Heart left ventricle (tissue), 16 donors: ENCODE measurements around the gene RPP21. TPM values are rescaled to one million over a fixed set of nuclear protein-coding genes. Genes with fewer than 3 reads are reported as not detected.

Experiments
- ATAC-seq, 4 donors: fragments of 200-7000 bp; cut with Tn5 transposase; one replicate each; pipeline ENCODE4 v1.9.1; 2020 to 2022; ENCODE audit warnings: moderate library complexity in 4 of 4, mild to moderate bottlenecking in 3 of 4, moderate number of reproducible peaks in 1 of 4
- DNase-seq, 5 donors: peaks; one replicate each; pipeline ENCODE4 v3.0.0-alpha.2; 2020
- H3K27ac ChIP-seq, 12 donors: fragments of 200-600 bp; sonication (generic) in 4 of 12; one replicate each; pipeline versions ENCODE4 v1.5.0 to v1.8.0; 2016 to 2022; ENCODE audit warnings: mild to moderate bottlenecking in 2 of 12
- H3K27me3 ChIP-seq, 9 donors: fragments of 200-600 bp; sonication (generic) in 2 of 9; one replicate each; pipeline versions ENCODE4 v1.5.1 to v1.8.0; 2016 to 2022; ENCODE audit warnings: mild to moderate bottlenecking in 3 of 9
- H3K36me3 ChIP-seq, 9 donors: fragments of 200-600 bp; sonication (generic) in 2 of 9; one replicate each; pipeline versions ENCODE4 v1.5.0 to v1.8.0; 2018 to 2022; ENCODE audit warnings: mild to moderate bottlenecking in 2 of 9
- H3K4me1 ChIP-seq, 12 donors: fragments of 200-600 bp; sonication (generic) in 4 of 12; one replicate each; pipeline versions ENCODE4 v1.5.0 to v1.8.0; 2016 to 2022; ENCODE audit warnings: mild to moderate bottlenecking in 3 of 12
- H3K4me3 ChIP-seq, 12 donors: fragments of 200-600 bp; sonication (generic) in 4 of 12; one replicate each; pipeline versions ENCODE4 v1.5.0 to v1.8.0; 2017 to 2022; ENCODE audit warnings: mild to moderate bottlenecking in 9 of 12, moderate library complexity in 4 of 12
- H3K9me3 ChIP-seq, 12 donors: fragments of 200-600 bp; sonication (generic) in 4 of 12; one replicate each; pipeline versions ENCODE4 v1.5.0 to v1.8.0; 2016 to 2022; ENCODE audit warnings: mild to moderate bottlenecking in 1 of 12
- POLR2A ChIP-seq, 2 donors: fragments of 450-650 bp; IDR thresholded peaks; one replicate each; pipeline ENCODE4 v1.6.1; 2017; ENCODE audit warnings: antibody characterized with exemption in 2 of 2, mild to moderate bottlenecking in 2 of 2, moderate library complexity in 2 of 2
- WGBS, 4 donors: extraction: QIAGEN DNeasy Blood & Tissue Kit in 2 of 4; methylation state at CpG; one replicate each; pipeline versions ENCODE4 v1.1.5 to v1.1.7; 2013 to 2018; 5-methylcytosine and 5-hydroxymethylcytosine counted together
- intact Hi-C, 10 donors: fragments of 100-400 bp; cut with DNase I; formaldehyde crosslinking; loops; one replicate each; pipeline versions ENCODE4 v1.11.1 to v1.14.2; 2022
- polyA plus RNA-seq, 2 donors: library from polyadenylated mRNA; stranded (reverse); fragments of 200-250 nt; gene quantifications; one replicate each; pipeline ENCODE4 v1.2.3, GENCODE V29; 2013
- total RNA-seq, 9 donors: library from RNA; depleted of rRNA in 2 of 9; stranded (reverse); fragments of >200 nt in 2 of 9; fragmentation: NEBNext Ultra II Directional in 3 of 9; extraction: Animal tissue kit (Norgen Biotek cat#: 25700) in 3 of 9; gene quantifications; one replicate each; pipeline versions ENCODE4 v1.1.0 to v1.2.4, GENCODE V29; 2016 to 2023
- TF ChIP-seq, protein P1 (sequence below), 12 donors: fragments of 200-600 bp; sonication (generic) in 4 of 12; IDR thresholded peaks; one replicate each; pipeline versions ENCODE4 v1.5.0 to v1.8.0; 2018 to 2022; ENCODE audit warnings: antibody characterized with exemption in 12 of 12, mild to moderate bottlenecking in 5 of 12
- donor health status: ischemic (EF 13 %, LVEDD 7.1; RV severe dilation, severe dysfunction).
- donor health status: healthy with polysubstance abuse.
- donor health status: DM: no; HTN: yes; CAD: no.
- donor health status: DM: no; HTN: no; CAD: no.
- donor health status: ischemic (EF 25% LVEDD 6.9; RV normal size, moderate dysfunction).
- donor health status: ischemic (EF 25% LVEDD 5.7; RV mildly dilated, moderate dysfunction).
- donor health status: healthy.
- donor health status: DM: yes; HTN: yes; CAD: no.
- donor health status: ischemic (EF 35%, LVEDD 5.7; RV mildly dilated, moderate dysfunction).
- donor health status: nonischemic (EF 11% LVEDD 7.7; RV severe dilation, severe dysfunction).
- donor health status: DM: yes; HTN: yes; CAD: no.
- donor health status: PGD.
- donor health status: ischemic (EF 29% LVEDD 5.4; RV normal size, mild dysfunction).
- donor health status: nonischemic (EF 23%, LVEDD 6.1; RV moderate dilation, normal function).

The RPP21 gene
- total and polyA plus RNA-seq, 11 donors: 17.3 to 88.9 (median 30.7) TPM

DNA sequence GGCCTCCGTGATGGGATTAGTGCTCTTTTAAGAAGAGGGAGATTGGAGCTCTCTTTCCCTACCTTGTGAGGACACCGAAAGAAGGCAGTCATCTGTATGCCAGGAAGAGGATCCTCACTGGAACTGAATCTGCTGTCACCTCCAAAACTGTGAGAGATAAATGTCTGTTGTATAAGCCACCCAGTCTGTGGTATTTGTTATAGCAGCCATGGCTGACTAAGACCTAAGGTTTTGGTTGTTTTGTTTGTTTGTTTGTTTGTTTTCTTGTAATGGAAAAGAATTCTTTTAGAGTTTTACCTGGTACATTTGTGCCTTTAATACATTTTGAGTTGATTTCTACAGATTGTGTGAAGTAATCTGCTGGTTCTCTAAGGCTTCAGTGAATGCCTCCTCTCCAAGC lies 7.6 kb downstream of the RPP21 start:
- H3K36me3 ChIP-seq: peaks cover 0 to 8% (median 2%) of the 10 kb centered on the region in 9 donors
- H3K4me1 ChIP-seq: peaks cover 0 to 3% (median 0%) of the 10 kb centered on the region in 12 donors
- DNase-seq (no peak), ATAC-seq (no peak)
- H3K9me3 ChIP-seq: no peaks in the 10 kb centered on the region
- peaks cover 0 to 40% (median 8%) of the 10 kb centered on the region in 9 donors for H3K27me3 ChIP-seq
- no peak overlapping the region for H3K27ac ChIP-seq
- TF ChIP-seq POLR2A (IDR thresholded peaks at IDR 0.05): no peak
- TF ChIP-seq, protein P1, sequence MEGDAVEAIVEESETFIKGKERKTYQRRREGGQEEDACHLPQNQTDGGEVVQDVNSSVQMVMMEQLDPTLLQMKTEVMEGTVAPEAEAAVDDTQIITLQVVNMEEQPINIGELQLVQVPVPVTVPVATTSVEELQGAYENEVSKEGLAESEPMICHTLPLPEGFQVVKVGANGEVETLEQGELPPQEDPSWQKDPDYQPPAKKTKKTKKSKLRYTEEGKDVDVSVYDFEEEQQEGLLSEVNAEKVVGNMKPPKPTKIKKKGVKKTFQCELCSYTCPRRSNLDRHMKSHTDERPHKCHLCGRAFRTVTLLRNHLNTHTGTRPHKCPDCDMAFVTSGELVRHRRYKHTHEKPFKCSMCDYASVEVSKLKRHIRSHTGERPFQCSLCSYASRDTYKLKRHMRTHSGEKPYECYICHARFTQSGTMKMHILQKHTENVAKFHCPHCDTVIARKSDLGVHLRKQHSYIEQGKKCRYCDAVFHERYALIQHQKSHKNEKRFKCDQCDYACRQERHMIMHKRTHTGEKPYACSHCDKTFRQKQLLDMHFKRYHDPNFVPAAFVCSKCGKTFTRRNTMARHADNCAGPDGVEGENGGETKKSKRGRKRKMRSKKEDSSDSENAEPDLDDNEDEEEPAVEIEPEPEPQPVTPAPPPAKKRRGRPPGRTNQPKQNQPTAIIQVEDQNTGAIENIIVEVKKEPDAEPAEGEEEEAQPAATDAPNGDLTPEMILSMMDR (IDR thresholded peaks at IDR 0.05): no peak
- WGBS, 4 donors: 79 to 88% (median 81%) methylated on average over 2 of the region's 2 CpGs
- intact Hi-C loops: no loop called here
- no peak overlapping the region for H3K4me3 ChIP-seq

DNA sequence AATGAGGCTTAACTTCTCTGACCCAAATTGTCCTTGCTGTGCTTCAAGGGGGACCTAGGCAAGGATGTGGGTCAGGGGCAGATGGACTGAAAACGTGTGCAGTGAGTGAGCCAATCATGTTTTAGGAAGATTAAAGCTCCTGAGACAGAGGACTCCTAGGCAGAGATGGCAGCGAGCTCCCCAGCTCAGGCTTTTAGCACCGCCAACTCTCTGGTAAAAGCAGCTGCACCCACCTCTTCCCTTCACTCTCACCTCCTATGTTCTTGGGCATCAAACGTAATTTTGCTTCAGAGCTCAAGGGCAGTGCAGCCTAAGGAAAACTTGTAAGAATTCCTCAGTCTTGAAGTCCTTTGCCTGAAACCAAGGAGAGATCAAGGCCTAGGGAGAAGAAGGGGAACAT lies 10.3 kb downstream of the RPP21 start:
- Histone ChIP-seq H3K36me3 (no peaks in the 10 kb centered on the region), H3K27ac (no peak overlapping the region), H3K9me3 (no peaks in the 10 kb centered on the region), H3K27me3 (peaks cover 9 to 67% (median 30%) of the 10 kb centered on the region in 9 donors), H3K4me1 (peaks cover 0 to 8% (median 0%) of the 10 kb centered on the region in 12 donors), H3K4me3 (no peak overlapping the region)
- TF ChIP-seq, protein P1 (IDR thresholded peaks at IDR 0.05): no peak
- TF ChIP-seq POLR2A (IDR thresholded peaks at IDR 0.05): no peak
- ATAC-seq (no peak), DNase-seq (no peak)
- 53 to 74% (median 65%) methylated on average over 4 of the region's 4 CpGs for WGBS, 4 donors
- intact Hi-C loops: loop anchor here in 2 of 10 donors (5.0 kb wide), 1 partner anchor 42 kb away; no protein-coding TSS in a partner anchor

DNA sequence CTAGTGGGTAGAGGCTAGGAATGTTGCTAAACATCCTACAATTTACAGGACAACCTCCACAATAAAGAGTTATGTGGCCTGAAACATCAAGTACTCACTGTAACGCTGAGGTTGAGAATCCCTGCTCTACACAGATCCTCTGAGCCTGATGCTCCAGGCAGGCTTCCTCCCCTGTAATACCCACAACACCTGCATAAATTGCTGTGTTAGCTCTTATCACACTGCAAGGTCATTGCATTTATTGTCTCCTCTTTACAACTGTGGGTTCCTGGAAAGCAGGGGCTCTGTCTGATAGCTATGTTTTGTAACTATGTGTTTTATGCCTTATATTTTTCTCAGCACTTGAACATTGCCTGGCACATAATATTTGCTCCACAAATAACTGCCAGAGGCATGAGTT lies 11.6 kb downstream of the RPP21 start:
- WGBS, 4 donors: 64 to 89% (median 81%) methylated on average over 1 of the region's 1 CpG

More for the DNA sequence above, 11.6 kb downstream of the RPP21 start:
- Histone ChIP-seq H3K27ac (no peak overlapping the region), H3K9me3 (no peaks in the 10 kb centered on the region), H3K4me3 (no peak overlapping the region), H3K4me1 (peaks cover 0 to 8% (median 0%) of the 10 kb centered on the region in 12 donors), H3K36me3 (no peaks in the 10 kb centered on the region), H3K27me3 (peaks cover 9 to 72% (median 36%) of the 10 kb centered on the region in 9 donors)
- intact Hi-C loops: loop anchor here in 3 of 10 donors (2.0 to 5.0 kb wide), 2 partner anchors 40 to 41 kb away; no protein-coding TSS in a partner anchor
- DNase-seq (no peak), ATAC-seq (no peak)
- TF ChIP-seq, protein P1 (IDR thresholded peaks at IDR 0.05): no peak
- TF ChIP-seq POLR2A (IDR thresholded peaks at IDR 0.05): no peak
